SU-DHL-6 (cell line): ENCODE data around the gene OTX1.
A peak's percentile ranks its signal among the peaks of the same experiment; 100 is the strongest.

ENCODE experiments used
- H2AFZ ChIP-seq: fragments of 200-600 bp; sonication (generic); 2 replicates; pipeline ENCODE4 v1.6.1; 2014; ENCODE audit warnings: low read depth, mild to moderate bottlenecking, moderate library complexity, mixed read lengths, antibody characterized with exemption, low read length; ENCODE audit not compliant: severe bottlenecking
- H3F3A ChIP-seq: fragments of 200-600 bp; shearing (Covaris generic); 2 replicates; pipeline ENCODE4 v1.6.0; 2016; ENCODE audit warnings: antibody characterized with exemption, mild to moderate bottlenecking; ENCODE audit not compliant: insufficient read depth
- H3K27ac ChIP-seq: fragments of 200-600 bp; sonication (generic); 2 replicates; pipeline ENCODE4 v1.5.1; 2016; ENCODE audit warnings: low read depth, mild to moderate bottlenecking, low read length, moderate library complexity, mixed read lengths
- H3K27me3 ChIP-seq: fragments of 200-600 bp; sonication (generic), shearing (Covaris generic); 2 replicates; pipeline ENCODE4 v1.6.0; 2014; ENCODE audit warnings: mild to moderate bottlenecking, low read length
- H3K36me3 ChIP-seq: fragments of 200-600 bp; sonication (generic); 2 replicates; pipeline ENCODE4 v1.6.1; 2014; ENCODE audit warnings: mild to moderate bottlenecking, low read length, mixed read lengths
- H3K4me2 ChIP-seq: fragments of 300-600, 200-600 bp; shearing (Covaris generic), sonication (generic); 2 replicates; pipeline ENCODE4 v1.6.0; 2014; ENCODE audit warnings: low read length, low read depth, mild to moderate bottlenecking; ENCODE audit not compliant: poor library complexity, severe bottlenecking
- H3K4me3 ChIP-seq: fragments of 200-600 bp; sonication (generic); 2 replicates; pipeline ENCODE4 v1.5.1; 2014; ENCODE audit warnings: antibody characterized with exemption, low read length, mild to moderate bottlenecking, mixed read lengths; ENCODE audit not compliant: insufficient read depth, poor library complexity, severe bottlenecking
- H3K79me2 ChIP-seq: fragments of 200-600 bp; sonication (generic); 2 replicates; pipeline ENCODE4 v1.6.1; 2014; ENCODE audit warnings: mild to moderate bottlenecking, low read length, moderate library complexity; ENCODE audit not compliant: insufficient read depth
- H3K9ac ChIP-seq: fragments of 200-600 bp; sonication (generic); 2 replicates; pipeline ENCODE4 v1.7.0; 2014; ENCODE audit warnings: mild to moderate bottlenecking, low read length
- H3K9me2 ChIP-seq: fragments of 200-600 bp; sonication (generic); replicated peaks from 2 replicates; pipeline ENCODE4 v1.6.1; 2014; ENCODE audit warnings: low read length; ENCODE audit not compliant: insufficient read depth
- H3K9me3 ChIP-seq: fragments of 200-600 bp; sonication (generic); 2 replicates; pipeline ENCODE4 v1.6.1; 2014; ENCODE audit warnings: low read length, mixed read lengths; ENCODE audit not compliant: insufficient read depth
- H4K20me1 ChIP-seq: fragments of 200-600 bp; sonication (generic); 2 replicates; pipeline ENCODE4 v1.6.1; 2014; ENCODE audit warnings: low read depth, mild to moderate bottlenecking, antibody characterized with exemption, low read length, moderate library complexity, mixed read lengths
- CTCF ChIP-seq: fragments of 200-600 bp; sonication (generic); IDR thresholded peaks from one replicate; pipeline ENCODE4 v1.5.1; 2017; ENCODE audit warnings: antibody characterized with exemption, mild to moderate bottlenecking, low read length, moderate library complexity; ENCODE audit not compliant: insufficient read depth, poor library complexity, severe bottlenecking
- EZH2phosphoT487 ChIP-seq: fragments of 200-600 bp; sonication (generic), shearing (Covaris generic); conservative IDR thresholded peaks from 2 replicates; pipeline ENCODE4 v1.6.1; 2018; ENCODE audit warnings: mild to moderate bottlenecking, antibody characterized with exemption, low read length, moderate library complexity, mixed read lengths

The OTX1 gene

GRCh38 chr2:63051042-63051794, 588 bp downstream of the OTX1 start:
- peak overlapping the region; percentile 70 for H3K4me2 ChIP-seq
- H4K20me1 ChIP-seq: no peaks in the 10 kb centered on the region
- peak overlapping the region; percentile 10; the same call in 1 of the 2 replicates for H3K27ac ChIP-seq
- H3F3A ChIP-seq: no peaks in the 10 kb centered on the region
- H3K9me2 ChIP-seq: no peaks in the 10 kb centered on the region
- H3K9me3 ChIP-seq: no peaks in the 10 kb centered on the region
- H3K27me3 ChIP-seq: no peaks in the 10 kb centered on the region
- peak overlapping the region; percentile 82 for H3K4me3 ChIP-seq
- peak overlapping the region; percentile 94 for H2AFZ ChIP-seq
- peak overlapping the region; percentile 73 for H3K9ac ChIP-seq
- no peaks in the 10 kb centered on the region for H3K36me3 ChIP-seq
- no peak for TF ChIP-seq EZH2phosphoT487
- no peak for TF ChIP-seq CTCF
- no peaks in the 10 kb centered on the region; the same call in 1 of the 2 replicates for H3K79me2 ChIP-seq

- Histone ChIP-seq H2AFZ (no peak overlapping the region), H3K4me2 (peak overlapping the region; percentile 70), H3K27me3 (no peaks in the 10 kb centered on the region), H3K4me3 (peak overlapping the region; percentile 82), H3K9me3 (no peaks in the 10 kb centered on the region), H3K36me3 (no peaks in the 10 kb centered on the region), H4K20me1 (no peaks in the 10 kb centered on the region), H3K9ac (peak overlapping the region; percentile 73), H3K9me2 (no peaks in the 10 kb centered on the region), H3K79me2 (no peaks in the 10 kb centered on the region; the same call in 1 of the 2 replicates), H3K27ac (no peak overlapping the region), H3F3A (no peaks in the 10 kb centered on the region)
- no peak for TF ChIP-seq EZH2phosphoT487
Observed at GRCh38 chr2:63051795-63052333, 1.2 kb downstream of the OTX1 start.

GRCh38 chr2:63052411-63053080, 1.9 kb downstream of the OTX1 start:
- H3K9me2 ChIP-seq: no peaks in the 10 kb centered on the region
- H3K27me3 ChIP-seq: no peaks in the 10 kb centered on the region
- no peaks in the 10 kb centered on the region for H3K9me3 ChIP-seq
- H3K4me2 ChIP-seq: no peak overlapping the region
- H4K20me1 ChIP-seq: no peaks in the 10 kb centered on the region
- H3K36me3 ChIP-seq: no peaks in the 10 kb centered on the region
- TF ChIP-seq EZH2phosphoT487: no peak
- TF ChIP-seq CTCF: no peak
- H2AFZ ChIP-seq: no peak overlapping the region
- H3K4me3 ChIP-seq: no peak overlapping the region
- H3F3A ChIP-seq: no peaks in the 10 kb centered on the region
- no peak overlapping the region for H3K27ac ChIP-seq
- no peaks in the 10 kb centered on the region; the same call in 1 of the 2 replicates for H3K79me2 ChIP-seq
- H3K9ac ChIP-seq: no peak overlapping the region
